NCI-H524 treated with DMSO at 0.1 percent for 48 hours (cell line): Measurements from ENCODE around the gene ELOA2.
"Not testable (repeated sequence)": the region's sequence is repeated elsewhere in the genome, so short reads cannot be mapped to it uniquely, and the experiment has no call there.

Source experiments
- DNase-seq: peaks from one replicate; lab custom pipeline; 2025; lab: John Stamatoyannopoulos, UW

Gene ELOA2

GRCh38 chr18:47022821-47023220, 12.6 kb downstream of the ELOA2 start:
- DNase-seq, result not testable (repeated sequence)

GRCh38 chr18:47020757-47021156, 14.7 kb downstream of the ELOA2 start:
- DNase-seq, result not testable (repeated sequence)

GRCh38 chr18:47019870-47020269, 15.6 kb downstream of the ELOA2 start:
- DNase-seq, result not testable (repeated sequence)
